ENCODE results near the gene CST9.

DNA sequence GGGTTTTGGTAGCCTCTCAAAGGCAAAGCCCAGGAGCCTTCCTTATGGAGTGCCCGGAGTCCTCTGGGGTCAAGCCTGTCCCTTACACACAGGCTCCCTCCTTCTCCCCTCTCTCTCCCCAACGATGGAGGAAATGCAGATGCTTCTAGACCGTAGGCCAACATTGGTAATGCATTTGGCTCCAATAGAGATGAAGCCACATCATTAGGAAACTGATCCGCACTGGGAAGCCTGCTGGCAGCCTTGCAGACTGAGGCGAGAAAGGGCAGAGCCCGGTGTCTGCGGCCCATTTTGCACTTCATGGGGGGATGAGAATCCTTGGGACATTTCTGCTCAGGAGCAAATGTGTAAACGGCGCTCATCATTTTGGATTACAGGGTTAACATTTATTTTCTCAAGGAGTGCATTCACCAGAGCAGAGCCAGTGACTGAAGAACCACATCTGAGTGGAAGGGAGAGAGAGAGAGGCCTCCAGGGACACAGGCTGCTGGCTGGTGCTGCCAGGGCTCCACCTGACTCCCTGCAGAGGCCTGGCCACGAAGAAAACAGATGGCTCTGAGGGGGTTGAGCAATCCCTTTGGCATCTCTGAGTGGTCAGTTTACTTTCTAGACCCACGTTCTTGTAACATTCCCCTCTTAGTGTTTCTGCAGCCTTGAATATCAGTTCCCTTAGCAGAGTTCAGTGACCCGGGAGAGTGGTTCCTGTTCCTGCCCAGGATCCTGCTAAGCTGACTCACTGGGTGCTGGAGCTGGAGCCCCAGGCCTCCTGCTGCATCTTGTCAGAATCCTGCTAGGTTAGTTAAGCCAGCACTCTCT is 36.4 kb upstream of the CST9 start:
- TF ChIP-seq, protein P1, sequence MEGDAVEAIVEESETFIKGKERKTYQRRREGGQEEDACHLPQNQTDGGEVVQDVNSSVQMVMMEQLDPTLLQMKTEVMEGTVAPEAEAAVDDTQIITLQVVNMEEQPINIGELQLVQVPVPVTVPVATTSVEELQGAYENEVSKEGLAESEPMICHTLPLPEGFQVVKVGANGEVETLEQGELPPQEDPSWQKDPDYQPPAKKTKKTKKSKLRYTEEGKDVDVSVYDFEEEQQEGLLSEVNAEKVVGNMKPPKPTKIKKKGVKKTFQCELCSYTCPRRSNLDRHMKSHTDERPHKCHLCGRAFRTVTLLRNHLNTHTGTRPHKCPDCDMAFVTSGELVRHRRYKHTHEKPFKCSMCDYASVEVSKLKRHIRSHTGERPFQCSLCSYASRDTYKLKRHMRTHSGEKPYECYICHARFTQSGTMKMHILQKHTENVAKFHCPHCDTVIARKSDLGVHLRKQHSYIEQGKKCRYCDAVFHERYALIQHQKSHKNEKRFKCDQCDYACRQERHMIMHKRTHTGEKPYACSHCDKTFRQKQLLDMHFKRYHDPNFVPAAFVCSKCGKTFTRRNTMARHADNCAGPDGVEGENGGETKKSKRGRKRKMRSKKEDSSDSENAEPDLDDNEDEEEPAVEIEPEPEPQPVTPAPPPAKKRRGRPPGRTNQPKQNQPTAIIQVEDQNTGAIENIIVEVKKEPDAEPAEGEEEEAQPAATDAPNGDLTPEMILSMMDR (IDR thresholded peaks at IDR 0.05) = no peak
- TF ChIP-seq POLR2AphosphoS5 (IDR thresholded peaks at IDR 0.05; ENCODE audit: low read depth, low read length) = no peak

Measured in Panc1 (cell line).